Vagina (tissue), 2 donors: ENCODE data around the gene CADPS.

Experiments used
- POLR2A ChIP-seq, 2 donors: fragments of 450-650 bp; IDR thresholded peaks; one replicate each; pipeline ENCODE4 v1.6.1; 2017; ENCODE audit warnings: antibody characterized with exemption in 2 of 2, mild to moderate bottlenecking in 2 of 2, moderate library complexity in 2 of 2
- POLR2AphosphoS5 ChIP-seq, 2 donors: sonication (generic); formaldehyde crosslinking; IDR thresholded peaks; one replicate each; pipeline ENCODE4 v1.9.0; 2017; ENCODE audit warnings: antibody characterized with exemption in 2 of 2, mild to moderate bottlenecking in 2 of 2, low read depth in 1 of 2; ENCODE audit not compliant: insufficient read depth in 1 of 2
- TF ChIP-seq, protein P1 (sequence below), 3 experiments: fragments of 450-650 bp in 2 of 3; fragments of 200-600 bp in 1 of 3; sonication (generic) in 1 of 3; IDR thresholded peaks; one replicate each; pipeline ENCODE4 v1.5.1; 2017 to 2019; ENCODE audit warnings: antibody characterized with exemption in 3 of 3, mild to moderate bottlenecking in 2 of 3, moderate library complexity in 2 of 3

DNA sequence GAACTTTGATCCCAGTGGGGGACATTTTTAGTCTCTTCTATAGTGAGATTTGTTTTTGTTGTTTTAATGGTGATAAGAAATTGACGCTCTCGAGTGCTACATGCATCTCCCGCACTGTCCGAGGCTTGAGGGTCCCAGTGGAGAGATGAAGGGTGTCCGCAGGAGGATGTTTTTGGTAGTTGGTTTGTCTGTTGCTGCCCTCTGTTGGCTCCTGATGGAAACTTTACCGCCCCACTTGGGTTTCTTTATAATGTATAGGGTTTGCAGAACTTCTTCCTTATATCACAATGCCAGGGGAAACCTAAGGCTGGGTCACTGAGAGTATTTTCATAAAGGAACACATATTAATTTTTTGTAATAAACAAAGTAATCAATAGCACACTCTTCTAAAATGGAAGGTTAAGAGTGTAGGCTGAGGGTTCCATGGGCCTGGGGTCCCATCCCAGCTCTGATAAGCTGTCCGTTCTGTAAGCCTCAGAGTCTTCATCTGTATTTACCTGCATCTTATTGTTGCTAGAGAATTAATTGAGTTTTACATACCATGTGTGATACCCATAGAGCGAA is 316.6 kb downstream of the CADPS start:
- TF ChIP-seq, protein P1, sequence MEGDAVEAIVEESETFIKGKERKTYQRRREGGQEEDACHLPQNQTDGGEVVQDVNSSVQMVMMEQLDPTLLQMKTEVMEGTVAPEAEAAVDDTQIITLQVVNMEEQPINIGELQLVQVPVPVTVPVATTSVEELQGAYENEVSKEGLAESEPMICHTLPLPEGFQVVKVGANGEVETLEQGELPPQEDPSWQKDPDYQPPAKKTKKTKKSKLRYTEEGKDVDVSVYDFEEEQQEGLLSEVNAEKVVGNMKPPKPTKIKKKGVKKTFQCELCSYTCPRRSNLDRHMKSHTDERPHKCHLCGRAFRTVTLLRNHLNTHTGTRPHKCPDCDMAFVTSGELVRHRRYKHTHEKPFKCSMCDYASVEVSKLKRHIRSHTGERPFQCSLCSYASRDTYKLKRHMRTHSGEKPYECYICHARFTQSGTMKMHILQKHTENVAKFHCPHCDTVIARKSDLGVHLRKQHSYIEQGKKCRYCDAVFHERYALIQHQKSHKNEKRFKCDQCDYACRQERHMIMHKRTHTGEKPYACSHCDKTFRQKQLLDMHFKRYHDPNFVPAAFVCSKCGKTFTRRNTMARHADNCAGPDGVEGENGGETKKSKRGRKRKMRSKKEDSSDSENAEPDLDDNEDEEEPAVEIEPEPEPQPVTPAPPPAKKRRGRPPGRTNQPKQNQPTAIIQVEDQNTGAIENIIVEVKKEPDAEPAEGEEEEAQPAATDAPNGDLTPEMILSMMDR (IDR thresholded peaks at IDR 0.05) = no peak
- TF ChIP-seq POLR2A (IDR thresholded peaks at IDR 0.05) (no peak), POLR2AphosphoS5 (IDR thresholded peaks at IDR 0.05; ENCODE audit: insufficient read depth in 1 of 2, low read depth in 1 of 2) (no peak)
